DMS153 treated with DMSO at 0.1 percent for 48 hours (cell line): ENCODE results near the gene ZCCHC7.
"Not testable (repeated sequence)": the region's sequence is repeated elsewhere in the genome, so short reads cannot be mapped to it uniquely, and the experiment has no call there.

Source experiments
- DNase-seq: peaks from one replicate; lab custom pipeline; 2025; ENCODE audit not compliant: unreplicated experiment; lab: John Stamatoyannopoulos, UW

The ZCCHC7 gene

DNA sequence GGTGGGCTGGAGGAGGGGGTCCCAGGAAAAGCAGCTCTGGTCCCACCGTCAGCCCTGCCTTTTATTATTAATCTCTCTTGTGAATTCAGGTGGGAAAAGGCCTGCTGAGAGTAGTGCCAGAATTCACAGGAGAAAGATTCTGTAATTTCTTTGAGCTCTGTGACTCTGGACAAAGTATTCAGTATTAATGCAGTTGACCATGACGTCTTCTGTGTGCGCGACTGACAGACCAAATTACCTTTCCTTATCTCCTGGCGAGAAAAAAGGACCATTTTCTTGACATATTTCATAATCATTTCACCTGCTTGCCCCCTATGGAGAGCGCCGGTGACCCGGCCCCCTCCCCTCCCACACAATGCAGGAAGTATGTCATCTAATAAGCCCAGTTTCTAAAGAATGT lies 275.3 kb downstream of the ZCCHC7 start:
- DNase-seq: no peak

- DNase-seq: not testable (repeated sequence)
Observed at GRCh38 chr9:37397948-37398347, 277.6 kb downstream of the ZCCHC7 start.

GRCh38 chr9:37398464-37399025 lies 278.2 kb downstream of the ZCCHC7 start:
- no peak for DNase-seq

DNA sequence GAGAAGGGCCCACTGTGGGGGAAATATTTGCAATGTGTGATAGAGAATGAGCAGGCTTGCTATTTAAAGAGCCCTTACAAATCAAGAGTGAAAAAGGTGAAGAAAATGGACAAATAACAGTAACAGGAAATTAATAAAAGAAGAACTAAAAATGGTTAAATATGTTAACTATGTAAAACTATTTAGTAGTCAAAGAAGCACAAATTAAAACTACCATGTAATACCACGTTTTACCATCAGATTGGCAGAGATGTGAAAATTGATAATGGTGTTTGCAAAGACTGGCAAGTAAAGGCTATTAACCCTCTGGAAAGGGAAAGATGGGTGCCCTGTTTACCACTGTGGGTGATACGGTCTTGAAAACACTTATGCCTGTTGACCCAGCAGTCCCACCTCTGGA lies 279.0 kb downstream of the ZCCHC7 start:
- DNase-seq: no peak

GRCh38 chr9:37404590-37404989 lies 284.2 kb downstream of the ZCCHC7 start:
- DNase-seq: no peak

DNA sequence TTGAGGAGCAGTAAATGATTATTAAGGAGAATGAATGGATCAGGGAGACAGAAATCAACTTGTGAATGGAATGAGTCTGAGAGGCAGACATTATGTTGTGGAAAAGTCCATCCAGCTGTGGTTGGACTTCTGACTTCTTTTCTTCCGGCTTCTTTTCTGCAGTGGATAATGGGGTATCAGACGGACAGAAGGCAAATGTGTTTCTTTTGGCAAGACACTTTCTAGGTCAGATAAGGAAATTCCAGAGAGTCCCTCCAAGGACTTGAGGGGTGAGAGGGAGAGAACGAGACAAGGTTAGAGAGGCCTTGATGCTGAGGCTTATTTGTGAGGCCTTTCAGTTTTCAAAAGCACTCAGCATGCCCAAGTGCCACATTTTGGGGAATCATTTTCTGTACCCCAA lies 285.0 kb downstream of the ZCCHC7 start:
- no peak for DNase-seq

- DNase-seq: no peak
Observed at GRCh38 chr9:37405764-37406380, 285.5 kb downstream of the ZCCHC7 start.

GRCh38 chr9:37406603-37407401 lies 286.4 kb downstream of the ZCCHC7 start:
- DNase-seq: no peak

DNA sequence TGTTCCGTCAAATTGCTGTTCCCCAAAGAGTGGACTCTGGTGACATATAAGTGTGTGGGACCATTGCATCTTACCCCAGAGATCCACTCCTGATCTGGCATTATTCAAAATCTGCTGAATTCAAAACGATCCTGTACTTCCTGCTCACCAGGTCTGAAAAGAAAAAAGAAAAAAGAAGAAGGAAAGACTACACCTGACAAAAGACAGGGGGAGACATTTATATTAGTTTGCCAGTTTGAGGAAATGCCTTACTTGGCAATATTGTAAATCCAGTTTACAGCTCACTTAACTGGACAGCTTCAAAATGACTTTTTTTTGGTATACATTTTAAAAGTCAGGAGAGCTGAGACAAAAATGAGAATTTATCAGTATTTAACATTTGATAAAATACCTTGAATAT lies 287.1 kb downstream of the ZCCHC7 start:
- no peak for DNase-seq
